DMS 273 treated with DMSO at 0.1 percent for 48 hours (cell line): Measurements from ENCODE around the gene SH2D7.
A peak's percentile ranks its signal among the peaks of the same experiment; 100 is the strongest.
"Not testable (repeated sequence)": the region's sequence is repeated elsewhere in the genome, so short reads cannot be mapped to it uniquely, and the experiment has no call there.

Experiments
- DNase-seq: peaks from one replicate; lab custom pipeline; 2025; lab: John Stamatoyannopoulos, UW

Gene SH2D7

DNA sequence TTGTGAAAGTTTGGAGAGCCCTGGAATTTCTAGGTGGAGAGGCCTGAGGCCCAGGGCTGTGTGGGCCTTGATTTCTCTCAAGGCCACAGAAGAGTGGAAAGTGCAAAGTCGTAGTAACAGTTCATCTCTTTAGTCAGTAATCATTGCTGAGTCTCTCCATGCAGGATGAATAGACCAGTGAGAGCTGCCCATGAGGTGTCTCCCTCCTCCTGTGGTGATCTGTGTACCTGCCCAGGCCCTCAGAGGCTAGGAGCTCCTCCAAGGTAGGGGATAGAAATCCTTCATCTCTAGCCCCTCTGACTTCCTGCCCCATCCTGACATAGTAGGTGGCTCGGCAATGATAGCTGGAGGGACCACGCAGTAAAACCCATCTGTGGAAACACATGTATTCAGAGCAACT lies 50.0 kb downstream of the SH2D7 start:
- DNase-seq, result no peak

DNA sequence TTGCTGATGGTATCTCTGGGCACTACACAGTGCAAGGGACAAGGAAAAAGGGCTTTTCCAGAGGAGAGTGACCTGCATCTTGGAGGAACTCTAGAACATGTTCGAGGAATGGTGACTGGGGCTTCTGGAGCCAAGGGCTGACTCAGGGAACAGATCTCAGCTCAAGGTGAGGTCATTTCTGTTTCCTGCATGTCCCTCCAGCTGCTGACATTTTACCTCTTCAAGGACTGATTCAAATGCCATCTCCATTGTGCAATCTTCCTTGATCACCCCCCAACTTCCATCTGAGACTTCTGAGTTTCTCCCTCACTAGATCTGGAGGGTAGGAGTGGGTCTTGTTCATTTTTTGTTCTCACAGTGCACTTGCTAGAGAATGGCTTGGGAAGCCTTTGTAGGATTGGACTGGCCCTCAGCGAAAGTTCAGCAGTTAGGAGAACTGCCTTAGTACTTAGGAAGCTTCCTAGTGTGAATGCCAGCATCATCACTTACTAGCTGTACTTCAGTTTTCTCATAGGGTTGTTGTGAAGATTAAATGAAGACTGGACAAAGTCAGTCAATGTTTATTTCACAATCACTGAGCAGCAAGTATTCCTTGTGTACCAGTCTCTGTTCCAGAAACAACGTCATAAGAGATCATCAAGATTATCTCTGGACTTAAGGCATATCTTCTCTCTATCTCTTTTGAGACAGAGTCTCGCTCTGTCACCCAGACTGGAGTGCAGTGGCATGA lies 54.2 kb downstream of the SH2D7 start:
- no peak for DNase-seq

DNA sequence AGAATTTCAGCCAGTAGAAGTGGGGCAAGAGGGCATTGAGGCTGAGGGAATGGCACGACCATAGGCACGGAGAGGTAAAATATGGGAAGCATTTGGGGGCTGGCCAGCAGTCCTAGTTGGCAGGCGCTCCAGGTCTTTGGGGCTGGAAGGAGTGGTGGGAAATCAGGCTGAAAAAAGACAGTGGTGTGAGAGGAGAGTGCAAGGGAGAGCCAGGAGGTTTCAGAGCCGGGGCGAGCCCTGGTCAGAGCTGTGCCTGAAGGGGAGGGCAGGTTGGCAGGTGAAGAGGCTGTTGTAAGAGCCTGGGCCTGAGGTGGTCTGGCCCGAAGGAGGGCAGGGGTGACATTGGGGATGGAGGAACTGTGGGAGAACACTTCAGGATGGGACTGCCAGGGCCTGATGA lies 55.2 kb downstream of the SH2D7 start:
- DNase-seq, result no peak

DNA sequence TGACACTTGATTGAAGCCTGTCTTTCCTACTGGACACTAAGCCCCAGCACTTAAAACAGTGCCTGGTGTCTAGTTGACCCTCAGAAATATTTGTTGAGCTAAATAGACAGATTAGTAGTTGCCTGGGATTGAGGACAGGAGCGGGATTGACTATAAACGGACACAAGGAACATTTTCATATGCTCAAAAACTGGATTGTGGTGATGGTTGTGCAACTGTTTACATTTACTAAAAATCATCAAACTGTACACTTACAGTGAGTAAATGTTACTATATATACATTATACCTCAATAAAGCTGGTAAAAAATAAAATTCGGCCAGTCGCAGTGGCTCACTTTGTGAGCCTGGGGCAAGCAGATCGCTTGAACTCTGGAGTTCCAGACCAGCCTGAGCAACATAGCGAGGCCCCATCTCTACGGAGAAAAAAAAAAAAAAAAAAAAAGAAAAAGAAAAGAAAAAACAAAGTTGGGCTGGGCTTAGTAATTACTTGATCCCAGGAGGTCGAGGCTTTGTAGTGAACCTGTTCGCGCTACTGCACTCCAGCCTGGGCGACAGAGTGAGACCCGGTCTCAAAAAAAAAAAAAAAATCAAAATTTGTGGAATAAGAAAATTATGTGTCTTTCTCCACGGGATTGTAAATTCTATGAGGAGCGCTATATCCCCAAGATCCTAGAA lies 56.2 kb downstream of the SH2D7 start:
- no peak for DNase-seq

DNA sequence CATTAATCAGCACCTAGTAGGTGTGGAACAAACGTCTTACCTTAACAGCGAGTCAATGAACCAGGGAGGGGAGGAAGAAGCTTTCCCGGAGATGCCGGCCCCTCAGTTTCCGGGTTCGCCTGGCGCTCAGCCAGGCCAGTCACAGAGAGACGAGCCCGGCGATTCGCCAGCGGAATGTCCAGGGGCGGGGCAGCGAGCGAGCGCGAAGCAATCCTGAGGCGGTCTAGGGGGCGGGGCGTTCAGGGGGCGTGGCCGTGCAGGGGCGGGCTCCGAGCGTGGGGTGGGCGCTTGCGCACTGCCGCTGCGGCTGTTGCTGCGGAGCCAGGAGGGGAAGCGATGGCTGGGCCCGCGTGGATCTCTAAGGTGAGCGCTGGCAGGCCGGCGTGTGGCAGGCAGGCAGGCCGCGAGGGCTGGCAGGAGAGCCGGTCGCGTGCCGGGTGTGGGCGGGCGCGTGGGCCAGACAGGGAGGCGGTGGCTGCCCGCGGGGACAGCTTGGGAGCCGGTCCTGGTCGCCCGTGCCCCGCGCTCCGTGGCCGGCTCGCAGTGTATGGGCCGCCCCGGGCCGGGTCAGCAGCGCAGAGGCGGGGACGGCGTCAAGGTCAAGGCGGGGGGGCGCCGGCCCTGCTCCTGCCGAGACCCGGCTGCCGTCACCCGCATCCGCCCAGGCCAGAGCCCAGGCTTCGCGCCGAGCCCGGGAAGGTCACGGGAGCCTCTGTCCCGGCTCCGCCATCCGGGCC lies 56.9 kb downstream of the SH2D7 start, which contains the start of gene IDH3A:
IDH3A (plus strand) TSS at position 295 of the 737 bp plus-strand sequence; CDS start at position 337, 42 bp downstream.
- peak; percentile 67 for DNase-seq

DNA sequence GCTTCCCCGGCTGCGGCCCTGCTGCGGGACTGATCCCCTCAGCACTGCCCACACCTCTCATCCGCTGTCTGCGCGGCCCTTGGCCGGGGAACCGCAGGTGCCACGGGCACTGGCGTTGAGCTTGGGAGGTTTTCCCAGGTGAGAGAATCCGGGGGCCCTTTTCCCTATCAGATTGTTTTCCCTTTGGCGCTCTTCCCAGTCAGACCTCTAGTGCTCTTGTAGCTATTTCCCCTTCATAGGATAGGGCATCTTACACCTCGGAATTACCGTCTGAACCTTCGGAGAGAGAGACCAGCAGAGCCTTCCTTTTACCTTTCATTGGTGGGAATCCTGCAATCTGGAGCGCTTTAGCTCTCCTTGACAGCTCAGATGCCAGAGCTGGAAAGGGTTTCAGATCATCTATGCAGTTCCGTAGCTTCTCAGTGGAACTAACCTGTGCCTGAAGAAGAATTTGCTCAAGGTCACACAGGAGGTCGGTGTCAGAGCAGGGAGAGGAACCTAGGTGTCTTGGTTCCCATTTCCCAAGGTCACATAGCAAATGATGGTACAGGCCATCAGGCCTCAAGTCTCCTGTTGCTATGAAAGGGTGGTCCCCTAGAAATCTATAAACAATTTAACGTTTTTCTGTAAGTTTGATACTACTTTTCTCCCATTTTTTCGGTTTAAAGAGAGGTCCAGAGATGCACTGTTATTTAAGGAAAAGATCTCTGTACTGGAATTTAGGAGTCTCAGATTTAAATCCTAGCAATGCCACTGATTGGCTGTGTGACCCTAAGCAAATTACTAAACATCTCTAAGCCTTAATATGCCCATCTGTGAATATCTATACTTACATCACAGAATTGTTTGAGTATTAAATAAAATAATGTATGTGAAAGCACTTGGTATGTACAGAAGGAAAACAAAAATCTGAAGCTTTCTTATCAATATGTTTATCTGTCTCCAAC lies 57.7 kb downstream of the SH2D7 start:
- DNase-seq, result no peak

DNA sequence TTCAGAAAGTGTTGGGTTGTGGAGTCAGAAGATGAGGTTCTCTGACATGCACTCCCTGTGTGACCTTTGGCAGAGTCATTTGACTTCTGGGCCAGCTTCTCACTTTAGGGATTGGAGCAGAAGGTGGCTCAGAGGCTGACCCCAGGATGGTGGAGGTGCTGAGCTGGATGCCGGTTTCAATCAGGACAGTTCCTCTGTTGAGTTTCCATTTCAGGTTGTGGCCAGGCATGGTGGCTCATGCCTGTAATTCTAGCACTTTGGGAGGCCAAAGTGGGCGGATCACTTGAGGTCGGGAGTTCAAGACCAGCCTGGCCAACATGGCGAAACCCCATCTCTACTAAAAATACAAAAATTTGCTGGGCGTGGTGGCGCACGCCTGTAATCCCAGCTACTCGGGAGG lies 58.7 kb downstream of the SH2D7 start:
- not testable (repeated sequence) for DNase-seq
